WTC11 (cell line): ENCODE data around the gene PREPL. TPM values are rescaled to one million over a fixed set of nuclear protein-coding genes. Genes with fewer than 3 reads are reported as not detected.

Source experiments
- ATAC-seq: fragments of 200-7000 bp; cut with Tn5 transposase; 2 replicates; pipeline ENCODE4 v1.10.0; 2021; ENCODE audit warnings: mild to moderate bottlenecking, moderate library complexity
- CTCF ChIA-PET: fragments of 300-600 bp; sonication (Branson Sonifier 250); formaldehyde crosslinking; loops from one replicate; lab custom pipeline; 2021; ENCODE audit warnings: antibody characterized with exemption; lab: Charles Lee
- POLR2A ChIA-PET: fragments of 350-600 bp; sonication (Branson Sonifier 250); formaldehyde crosslinking; loops from one replicate; lab custom pipeline; 2021; ENCODE audit warnings: antibody characterized with exemption; lab: Charles Lee
- DNase-seq: peaks from one replicate; pipeline ENCODE4 v3.0.0; 2021; ENCODE audit warnings: low spot score
- H3K27ac Mint-ChIP-seq: 2 replicates; pipeline ENCODE4 v1.8.0; 2021; ENCODE audit warnings: mixed read lengths
- H3K27me3 Mint-ChIP-seq: 2 replicates; pipeline ENCODE4 v1.8.0; 2021; ENCODE audit warnings: low read depth, mild to moderate bottlenecking, moderate library complexity, mixed read lengths
- H3K36me3 Mint-ChIP-seq: 2 replicates; pipeline ENCODE4 v1.8.0; 2021; ENCODE audit warnings: mixed read lengths
- H3K4me1 Mint-ChIP-seq: 2 replicates; pipeline ENCODE4 v1.8.0; 2022; ENCODE audit warnings: mixed read lengths
- H3K4me3 Mint-ChIP-seq: 2 replicates; pipeline ENCODE4 v1.8.0; 2021; ENCODE audit warnings: mild to moderate bottlenecking, moderate library complexity, mixed read lengths
- H3K9me3 Mint-ChIP-seq: 2 replicates; pipeline ENCODE4 v1.8.0; 2021; ENCODE audit warnings: mixed read lengths
- ATF1 ChIP-seq: sonication (generic); formaldehyde crosslinking; IDR thresholded peaks from 2 replicates; pipeline ENCODE4 v1.8.1; 2023; ENCODE audit warnings: mild to moderate bottlenecking, moderate library complexity, missing genetic modification reagents
- ATF6 ChIP-seq: sonication (generic); formaldehyde crosslinking; IDR thresholded peaks from 2 replicates; pipeline ENCODE4 v1.8.1; 2023; ENCODE audit warnings: mild to moderate bottlenecking, missing genetic modification reagents
- E2F4 ChIP-seq: sonication (generic); formaldehyde crosslinking; IDR thresholded peaks from 2 replicates; pipeline ENCODE4 v1.8.1; 2022; ENCODE audit warnings: low read depth, mild to moderate bottlenecking, moderate library complexity, missing genetic modification reagents, borderline replicate concordance
- E2F5 ChIP-seq: sonication (generic); formaldehyde crosslinking; IDR thresholded peaks from 2 replicates; pipeline ENCODE4 v1.8.1; 2022; ENCODE audit warnings: mild to moderate bottlenecking, moderate library complexity, missing genetic modification reagents
- ETV6 ChIP-seq: sonication (generic); formaldehyde crosslinking; IDR thresholded peaks from 2 replicates; pipeline ENCODE4 v1.8.1; 2022; ENCODE audit warnings: mild to moderate bottlenecking, missing genetic modification reagents
- FOXK1 ChIP-seq: sonication (generic); formaldehyde crosslinking; IDR thresholded peaks from 2 replicates; pipeline ENCODE4 v1.8.0; 2022; ENCODE audit warnings: mild to moderate bottlenecking, moderate library complexity, missing genetic modification reagents
- GABPB1 ChIP-seq: sonication (generic); formaldehyde crosslinking; IDR thresholded peaks from 2 replicates; pipeline ENCODE4 v1.8.1; 2023; ENCODE audit warnings: mild to moderate bottlenecking, missing genetic modification reagents
- GTF2I ChIP-seq: fragments of 250-450 bp; sonication (Bioruptor Pico); conservative IDR thresholded peaks from 2 replicates; pipeline ENCODE4 v1.4.0; 2021; ENCODE audit warnings: mild to moderate bottlenecking
- HMGA2 ChIP-seq: fragments of 250-450 bp; sonication (Bioruptor Pico); IDR thresholded peaks from 2 replicates; pipeline ENCODE4 v1.4.0; 2021; ENCODE audit warnings: mild to moderate bottlenecking, moderate library complexity
- JAZF1 ChIP-seq: fragments of 250-450 bp; sonication (Bioruptor Pico); IDR thresholded peaks from 2 replicates; pipeline ENCODE4 v1.9.0; 2021; ENCODE audit warnings: moderate library complexity, mild to moderate bottlenecking, inconsistent platforms
- NFYB ChIP-seq: sonication (generic); formaldehyde crosslinking; conservative IDR thresholded peaks from 2 replicates; pipeline ENCODE4 v1.8.0; 2022; ENCODE audit warnings: low read depth, missing genetic modification reagents
- NR3C1 ChIP-seq: sonication (generic); formaldehyde crosslinking; conservative IDR thresholded peaks from 2 replicates; pipeline ENCODE4 v1.8.1; 2023; ENCODE audit warnings: low read depth, mild to moderate bottlenecking, missing genetic modification reagents
- SMAD4 ChIP-seq: sonication (generic); formaldehyde crosslinking; IDR thresholded peaks from 2 replicates; pipeline ENCODE4 v1.8.0; 2022; ENCODE audit warnings: mild to moderate bottlenecking, missing genetic modification reagents
- SP1 ChIP-seq: sonication (generic); formaldehyde crosslinking; conservative IDR thresholded peaks from 2 replicates; pipeline ENCODE4 v1.8.1; 2022; ENCODE audit warnings: missing genetic modification reagents
- TCF7 ChIP-seq: sonication (generic); formaldehyde crosslinking; IDR thresholded peaks from 2 replicates; pipeline ENCODE4 v1.8.0; 2022; ENCODE audit warnings: mild to moderate bottlenecking, low read depth, missing genetic modification reagents, moderate library complexity
- TP53 ChIP-seq: sonication (generic); formaldehyde crosslinking; IDR thresholded peaks from 2 replicates; pipeline ENCODE4 v1.8.1; 2023; ENCODE audit warnings: mild to moderate bottlenecking, missing genetic modification reagents
- USF1 ChIP-seq: sonication (generic); formaldehyde crosslinking; IDR thresholded peaks from 2 replicates; pipeline ENCODE4 v1.8.0; 2022; ENCODE audit warnings: mild to moderate bottlenecking, missing genetic modification reagents
- USF2 ChIP-seq: sonication (generic); formaldehyde crosslinking; IDR thresholded peaks from 2 replicates; pipeline ENCODE4 v1.8.1; 2023; ENCODE audit warnings: mild to moderate bottlenecking, missing genetic modification reagents, moderate library complexity
- ZNF425 ChIP-seq: fragments of 250-450 bp; sonication (Bioruptor Pico); conservative IDR thresholded peaks from 2 replicates; pipeline ENCODE4 v1.9.0; 2021; ENCODE audit warnings: mild to moderate bottlenecking
- ZNF512 ChIP-seq: sonication (generic); formaldehyde crosslinking; IDR thresholded peaks from 2 replicates; pipeline ENCODE4 v1.8.1; 2022; ENCODE audit warnings: missing genetic modification reagents, borderline replicate concordance
- total RNA-seq: library from RNA; stranded (reverse); gene quantifications from 3 replicates; pipeline ENCODE4 v1.2.3, GENCODE V29; 2021

Gene PREPL
- total RNA-seq, 1 experiment from 2014 or later: 29.3 TPM

GRCh38 chr2:44324971-44325426 lies 36.3 kb downstream of the PREPL start:
- Mint-ChIP-seq H3K4me1 (no peaks in the 10 kb centered on the region), H3K9me3 (no peaks in the 10 kb centered on the region), H3K36me3 (peaks cover 32% of the 10 kb centered on the region), H3K27ac (peak overlapping the region; percentile 65; the same call in 1 of the 2 replicates), H3K27me3 (no peaks in the 10 kb centered on the region), H3K4me3 (no peak overlapping the region)
- TF ChIP-seq ATF6 (CRISPR knock-in tag) (no peak), E2F5 (CRISPR knock-in tag) (no peak), USF2 (CRISPR knock-in tag) (no peak), SP1 (CRISPR knock-in tag) (no peak), USF1 (CRISPR knock-in tag) (no peak)
- ATAC-seq: no peak
- POLR2A ChIA-PET: no interaction called here
- CTCF ChIA-PET: interaction anchor here (1.0 kb wide), 1 partner anchor 29 kb away, joined by 3 read pairs; no protein-coding TSS in a partner anchor
- DNase-seq: no peak

GRCh38 chr2:44321360-44321759 lies 39.9 kb downstream of the PREPL start:
- no peak for TF ChIP-seq ZNF512 (CRISPR knock-in tag)
- no peak for TF ChIP-seq ATF1 (CRISPR knock-in tag)
- TF ChIP-seq ETV6 (CRISPR knock-in tag): no peak
- no peak for TF ChIP-seq ZNF425 (CRISPR knock-in tag)
- TF ChIP-seq, all 79 proteins: peak for 0
- ChIA-PET POLR2A (no interaction called here), CTCF (interaction anchor here (1.2 kb wide), 1 partner anchor 444 kb away, joined by 3 read pairs; no protein-coding TSS in a partner anchor)
- Mint-ChIP-seq H3K4me3 (no peak overlapping the region), H3K9me3 (no peaks in the 10 kb centered on the region), H3K27me3 (no peaks in the 10 kb centered on the region), H3K27ac (no peak overlapping the region), H3K4me1 (no peaks in the 10 kb centered on the region), H3K36me3 (peaks cover 33% of the 10 kb centered on the region)
- DNase-seq: no peak
- ATAC-seq: no peak

GRCh38 chr2:44320832-44321231 lies 40.5 kb downstream of the PREPL start:
- H3K4me3 Mint-ChIP-seq: no peak overlapping the region
- peaks cover 33% of the 10 kb centered on the region for H3K36me3 Mint-ChIP-seq
- POLR2A ChIA-PET: no interaction called here
- ATAC-seq (no peak), DNase-seq (no peak)
- H3K27ac Mint-ChIP-seq: no peak overlapping the region
- H3K9me3 Mint-ChIP-seq: no peaks in the 10 kb centered on the region
- TF ChIP-seq FOXK1: no peak
- TF ChIP-seq TCF7 (CRISPR knock-in tag): no peak
- no peak for TF ChIP-seq TP53 (CRISPR knock-in tag)
- no peak for TF ChIP-seq SMAD4 (CRISPR knock-in tag)
- no peak for TF ChIP-seq GTF2I (CRISPR knock-in tag)
- TF ChIP-seq NFYB: no peak
- TF ChIP-seq ETV6 (CRISPR knock-in tag): no peak
- TF ChIP-seq NR3C1 (CRISPR knock-in tag): no peak
- TF ChIP-seq JAZF1 (CRISPR knock-in tag): no peak
- TF ChIP-seq GABPB1 (CRISPR knock-in tag): no peak
- no peak for TF ChIP-seq ATF6 (CRISPR knock-in tag)
- TF ChIP-seq HMGA2: no peak
- no peak for TF ChIP-seq ATF1 (CRISPR knock-in tag)
- no peak for TF ChIP-seq E2F4 (CRISPR knock-in tag)
- no peaks in the 10 kb centered on the region for H3K4me1 Mint-ChIP-seq
- no peaks in the 10 kb centered on the region for H3K27me3 Mint-ChIP-seq
- CTCF ChIA-PET: interaction anchor here (1.2 kb wide), 1 partner anchor 443 kb away, joined by 3 read pairs; no protein-coding TSS in a partner anchor
